Endodermal cell (in vitro differentiated cells): ENCODE results near the gene RAB11B. TPM values are rescaled to one million over a fixed set of nuclear protein-coding genes. Genes with fewer than 3 reads are reported as not detected.
"Not testable (repeated sequence)": the region's sequence is repeated elsewhere in the genome, so short reads cannot be mapped to it uniquely, and the experiment has no call there.

ENCODE experiments used
- DNase-seq: peaks from one replicate; pipeline ENCODE4 v3.0.0-alpha.2; 2017
- H3K27ac ChIP-seq: 2 replicates; pipeline ENCODE4 v1.5.1; 2013; ENCODE audit warnings: mild to moderate bottlenecking, low read depth, low read length, moderate library complexity
- H3K27me3 ChIP-seq: 2 replicates; pipeline ENCODE4 v1.6.1; 2013; ENCODE audit warnings: mild to moderate bottlenecking, low read length, moderate library complexity; ENCODE audit not compliant: insufficient read depth, control insufficient read depth, poor library complexity, severe bottlenecking
- H3K36me3 ChIP-seq: 2 replicates; pipeline ENCODE4 v1.7.0; 2013; ENCODE audit warnings: mild to moderate bottlenecking, low read length, moderate library complexity; ENCODE audit not compliant: control insufficient read depth, insufficient read depth
- H3K4me1 ChIP-seq: one replicate; pipeline ENCODE4 v1.7.0; 2013; ENCODE audit warnings: low read length; ENCODE audit not compliant: control insufficient read depth, insufficient read depth
- H3K4me3 ChIP-seq: 2 replicates; pipeline ENCODE4 v1.5.1; 2013; ENCODE audit warnings: mild to moderate bottlenecking, low read length, moderate library complexity
- H3K9ac ChIP-seq: 2 replicates; pipeline ENCODE4 v1.6.1; 2013; ENCODE audit warnings: mild to moderate bottlenecking, low read length, moderate library complexity; ENCODE audit not compliant: poor library complexity, severe bottlenecking; ENCODE audit errors: extremely low read depth
- H3K9me3 ChIP-seq: 2 replicates; pipeline ENCODE4 v1.6.1; 2013; ENCODE audit warnings: mild to moderate bottlenecking, low read length, moderate library complexity; ENCODE audit not compliant: control insufficient read depth
- H3K27ac Mint-ChIP-seq: 2 replicates; pipeline ENCODE4 v1.8.0; 2020; ENCODE audit warnings: mixed read lengths
- H3K27me3 Mint-ChIP-seq: 2 replicates; pipeline ENCODE4 v1.8.0; 2021; ENCODE audit warnings: mild to moderate bottlenecking, mixed read lengths; ENCODE audit not compliant: insufficient read depth
- H3K36me3 Mint-ChIP-seq: 2 replicates; pipeline ENCODE4 v1.8.0; 2020; ENCODE audit warnings: low read depth, mixed read lengths
- H3K4me1 Mint-ChIP-seq: 2 replicates; pipeline ENCODE4 v1.8.0; 2020; ENCODE audit warnings: mixed read lengths
- H3K4me3 Mint-ChIP-seq: 2 replicates; pipeline ENCODE4 v1.8.0; 2020; ENCODE audit warnings: mild to moderate bottlenecking, moderate library complexity, mixed read lengths
- H3K9me3 Mint-ChIP-seq: 2 replicates; pipeline ENCODE4 v1.8.0; 2020; ENCODE audit warnings: mild to moderate bottlenecking, mixed read lengths
- CTCF ChIP-seq: fragments of 200-600 bp; sonication (generic); conservative IDR thresholded peaks from 2 replicates; pipeline ENCODE4 v1.5.0; 2021; ENCODE audit warnings: antibody characterized with exemption, mild to moderate bottlenecking
- WGBS, 2 experiments: methylation state at CpG; one replicate each; pipeline versions ENCODE4 v1.1.5 to v1.1.7; 2013; ENCODE audit warnings: missing lambda C conversion rate in 2 of 2, mixed read lengths in 1 of 2; ENCODE audit not compliant: insufficient coverage in 1 of 2, insufficient read length in 1 of 2; 5-methylcytosine and 5-hydroxymethylcytosine counted together
- total RNA-seq, 2 donors: library from RNA; stranded (reverse); fragmentation: NEBNext Ultra II Directional in 1 of 2; extraction: Animal tissue kit (Norgen Biotek cat#: 25700) in 1 of 2; gene quantifications; 2 replicates in 1 of 2; 3 replicates in 1 of 2; pipeline ENCODE4 v1.2.1, GENCODE V29; 2021

Gene RAB11B
- total RNA-seq, 2 donors from 2014 or later: 137 to 146 TPM

GRCh38 chr19:8352134-8352827, 37.9 kb upstream of the RAB11B start:
- H3K27ac Mint-ChIP-seq: no peak overlapping the region
- WGBS, 2 experiments: 43% methylated on average over 8 to 9 of the region's 10 CpGs
- no peaks in the 10 kb centered on the region for H3K4me1 Mint-ChIP-seq
- Histone ChIP-seq H3K36me3 (no peaks in the 10 kb centered on the region), H3K27ac (peak overlapping the region; percentile 53), H3K4me1 (no peaks in the 10 kb centered on the region), H3K27me3 (no peaks in the 10 kb centered on the region), H3K9ac (no peak overlapping the region), H3K4me3 (no peak overlapping the region), H3K9me3 (no peaks in the 10 kb centered on the region)
- no peak for TF ChIP-seq CTCF
- peaks cover 24% of the 10 kb centered on the region for H3K27me3 Mint-ChIP-seq
- DNase-seq: no peak
- no peaks in the 10 kb centered on the region for H3K36me3 Mint-ChIP-seq
- H3K4me3 Mint-ChIP-seq: no peak overlapping the region
- H3K9me3 Mint-ChIP-seq: peaks cover 5% of the 10 kb centered on the region

GRCh38 chr19:8352845-8353244, 37.3 kb upstream of the RAB11B start:
- H3K27ac ChIP-seq, H3K36me3 ChIP-seq, H3K27me3 ChIP-seq, H3K4me1 Mint-ChIP-seq, H3K4me3 Mint-ChIP-seq, H3K9ac ChIP-seq, H3K36me3 Mint-ChIP-seq, H3K27ac Mint-ChIP-seq, H3K9me3 Mint-ChIP-seq, H3K9me3 ChIP-seq, H3K4me1 ChIP-seq, H3K4me3 ChIP-seq: not testable (repeated sequence)
- 68% methylated on average over 4 to 5 of the region's 5 CpGs for WGBS, 2 experiments
- peak; percentile 79 for DNase-seq
- H3K27me3 Mint-ChIP-seq: peaks cover 24% of the 10 kb centered on the region

GRCh38 chr19:8355631-8356402, 34.3 kb upstream of the RAB11B start:
- Mint-ChIP-seq H3K4me1 (no peaks in the 10 kb centered on the region), H3K9me3 (peaks cover 5% of the 10 kb centered on the region), H3K27ac (no peak overlapping the region), H3K4me3 (no peak overlapping the region), H3K36me3 (no peaks in the 10 kb centered on the region), H3K27me3 (peaks cover 16% of the 10 kb centered on the region)
- H3K9ac ChIP-seq: no peak overlapping the region
- no peak for DNase-seq
- WGBS, 2 experiments: 88 to 91% methylated on average over 5 to 6 of the region's 6 CpGs
- no peaks in the 10 kb centered on the region for H3K9me3 ChIP-seq
- H3K27ac ChIP-seq: no peak overlapping the region
- H3K4me3 ChIP-seq: no peak overlapping the region
- H3K27me3 ChIP-seq: no peaks in the 10 kb centered on the region
- H3K4me1 ChIP-seq: no peaks in the 10 kb centered on the region
- H3K36me3 ChIP-seq: no peaks in the 10 kb centered on the region
- no peak for TF ChIP-seq CTCF
